ENCODE data around the gene TLE5.

TLE5 gene, protein sequence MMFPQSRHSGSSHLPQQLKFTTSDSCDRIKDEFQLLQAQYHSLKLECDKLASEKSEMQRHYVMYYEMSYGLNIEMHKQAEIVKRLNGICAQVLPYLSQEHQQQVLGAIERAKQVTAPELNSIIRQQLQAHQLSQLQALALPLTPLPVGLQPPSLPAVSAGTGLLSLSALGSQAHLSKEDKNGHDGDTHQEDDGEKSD

DNA sequence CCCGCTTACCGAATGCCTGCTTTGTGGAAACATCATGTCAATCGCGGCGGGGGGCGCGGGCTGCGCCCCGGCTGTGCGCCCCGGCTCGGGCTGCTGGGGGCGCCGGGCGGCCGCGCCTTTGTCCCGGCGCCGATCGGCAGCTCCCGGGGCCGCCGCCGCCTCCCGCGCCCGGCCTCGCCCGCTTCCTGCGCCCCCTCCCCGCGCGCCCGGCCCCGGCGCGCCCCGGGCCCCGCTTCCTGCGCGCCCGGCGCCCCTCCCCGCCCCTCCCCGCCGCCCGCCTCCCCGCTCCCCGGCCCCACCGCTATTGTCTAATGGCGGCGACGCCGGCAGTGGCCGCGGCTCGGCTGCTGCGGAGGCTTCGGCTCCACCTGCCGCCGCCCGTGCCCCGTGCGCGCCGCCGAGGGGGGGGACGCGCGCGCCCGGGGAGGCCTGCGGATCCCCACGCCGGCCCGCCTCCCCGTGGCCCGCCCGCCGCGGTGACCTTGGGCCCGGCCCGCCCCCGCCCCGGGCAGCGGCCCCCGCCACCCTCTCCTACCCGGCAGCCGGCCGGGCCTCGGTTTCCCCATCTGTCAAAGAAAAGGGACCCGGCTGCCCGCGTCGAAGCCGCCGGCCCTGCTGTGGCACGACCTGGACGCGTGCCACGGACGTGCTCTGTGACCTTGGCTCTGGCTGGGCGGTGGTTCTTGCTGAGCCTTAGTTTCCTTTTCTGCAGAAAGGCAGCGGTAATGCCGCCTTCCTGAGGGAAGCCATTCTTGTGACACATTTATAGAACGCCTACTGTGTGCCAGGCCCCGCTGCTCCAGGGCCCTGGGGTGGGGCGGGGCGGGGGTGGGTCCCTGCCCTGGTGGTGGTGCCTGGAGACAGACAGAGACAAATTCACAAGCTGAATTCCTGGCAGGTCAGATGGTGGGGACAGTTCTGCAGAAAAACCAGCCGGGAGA lies at the start of gene TLE5:
Gene TLE5, minus strand, starts transcription at position 331 of the 941 bp plus-strand sequence. Its CDS starts 295 bp downstream, at position 36.
- TF ChIP-seq JUND (IDR thresholded peaks at IDR 0.05; ENCODE audit: low read depth), result no peak
- peak in 1 of 2 experiments; percentile 76 for DNase-seq (ENCODE audit: low read depth in 1 of 2, low spot score in 1 of 2)
- in situ Hi-C loops (cut with HindIII; ENCODE audit: low pct_unique_long_range_greater_than_20kb, low sequenced_read_pairs), result no loop called here

DNA sequence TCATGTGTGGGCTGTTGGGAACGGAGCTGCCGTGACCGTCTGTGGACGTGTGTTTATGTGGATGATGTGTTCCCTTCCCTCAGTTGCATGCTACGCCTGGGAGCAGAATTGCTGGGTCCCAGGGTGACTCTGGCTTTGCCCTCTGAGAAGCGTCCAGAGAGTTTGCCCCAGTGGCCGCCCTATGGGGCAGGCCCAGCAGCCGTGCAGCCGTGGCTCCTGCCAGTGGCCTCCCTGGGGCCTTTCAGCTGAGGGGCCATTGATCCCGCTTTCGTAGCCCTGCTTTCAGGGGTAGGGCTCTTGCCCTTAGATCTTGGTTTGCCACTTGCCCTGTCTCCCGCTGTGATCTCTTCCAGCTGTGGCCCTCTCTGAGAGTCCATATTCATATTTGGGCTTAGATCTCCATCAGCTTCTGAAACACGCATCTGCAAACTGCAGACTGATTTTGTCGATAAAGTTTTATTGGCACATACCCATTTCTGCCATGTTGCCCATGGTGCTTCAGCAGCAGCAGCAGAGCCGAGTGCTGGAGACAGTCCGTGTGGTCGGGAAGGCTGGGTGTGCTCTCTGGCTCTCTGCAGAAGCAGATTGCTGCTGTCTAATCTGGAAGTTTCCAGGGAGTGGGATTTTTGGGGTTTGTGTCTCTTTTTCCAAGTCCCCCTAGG lies 49.4 kb upstream of the TLE5 start:
- no peak for DNase-seq (ENCODE audit: low read depth in 1 of 2, low spot score in 1 of 2)
- TF ChIP-seq JUND (IDR thresholded peaks at IDR 0.05; ENCODE audit: low read depth), result no peak
- in situ Hi-C loops (cut with HindIII; ENCODE audit: low pct_unique_long_range_greater_than_20kb, low sequenced_read_pairs), result no loop called here

DNA sequence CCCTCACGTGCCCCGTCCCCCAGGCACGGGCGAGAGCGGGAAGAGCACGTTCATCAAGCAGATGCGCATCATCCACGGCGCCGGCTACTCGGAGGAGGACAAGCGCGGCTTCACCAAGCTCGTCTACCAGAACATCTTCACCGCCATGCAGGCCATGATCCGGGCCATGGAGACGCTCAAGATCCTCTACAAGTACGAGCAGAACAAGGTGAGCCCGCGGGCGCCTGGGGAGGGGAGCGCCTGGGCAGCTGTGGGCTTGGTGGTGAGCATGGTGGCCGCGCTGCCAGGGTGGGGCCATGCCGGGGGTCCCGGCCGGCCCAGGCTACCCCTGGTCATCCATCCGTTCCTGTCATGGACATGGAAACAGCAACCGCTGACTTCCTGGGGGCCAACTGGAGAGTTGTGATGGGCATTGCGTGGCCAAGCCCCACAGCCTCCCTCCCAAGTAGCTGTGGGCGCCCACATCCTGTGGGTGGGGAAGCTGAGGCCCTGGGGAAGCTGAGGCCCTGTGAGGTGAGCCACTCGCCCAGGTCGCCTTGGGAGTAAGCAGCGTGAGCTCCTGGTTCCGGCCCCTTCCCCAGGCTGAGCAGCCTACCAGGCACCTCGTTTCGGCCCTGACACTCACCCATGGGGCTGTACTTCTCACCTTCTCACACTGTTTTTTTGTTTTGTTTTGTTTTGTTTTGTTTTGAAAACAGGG lies 48.0 kb upstream of the TLE5 start:
- in situ Hi-C loops (cut with HindIII; ENCODE audit: low pct_unique_long_range_greater_than_20kb, low sequenced_read_pairs), result no loop called here
- no peak for DNase-seq (ENCODE audit: low read depth in 1 of 2, low spot score in 1 of 2)
- TF ChIP-seq JUND (IDR thresholded peaks at IDR 0.05; ENCODE audit: low read depth), result no peak

DNA sequence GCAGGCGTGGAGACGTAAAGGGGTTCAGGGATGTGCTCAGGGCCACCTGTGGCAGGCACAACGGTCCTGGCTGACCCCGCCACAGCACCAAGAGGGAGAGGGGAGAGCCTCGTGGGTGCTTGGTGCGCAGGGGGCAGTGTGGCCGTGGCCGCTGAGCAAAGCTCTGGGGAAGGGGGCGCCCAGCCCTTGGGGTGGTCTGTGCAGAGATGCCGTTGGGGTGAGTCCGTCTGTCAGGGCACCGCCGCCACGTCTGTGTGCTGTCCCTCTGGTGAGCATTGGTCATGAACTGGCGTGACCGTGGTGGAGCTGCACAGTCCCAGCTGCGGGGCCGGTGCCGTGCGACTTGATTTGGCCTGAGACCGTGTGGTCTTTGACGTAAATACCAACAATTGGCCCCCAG lies 47.2 kb upstream of the TLE5 start:
- TF ChIP-seq JUND (IDR thresholded peaks at IDR 0.05; ENCODE audit: low read depth), result no peak
- in situ Hi-C loops (cut with HindIII; ENCODE audit: low pct_unique_long_range_greater_than_20kb, low sequenced_read_pairs), result no loop called here
- no peak for DNase-seq (ENCODE audit: low read depth in 1 of 2, low spot score in 1 of 2)

- in situ Hi-C loops (cut with HindIII; ENCODE audit: low pct_unique_long_range_greater_than_20kb, low sequenced_read_pairs), result no loop called here
- peak; percentile 58 to 62 for DNase-seq (ENCODE audit: low read depth in 1 of 2, low spot score in 1 of 2)
- no peak for TF ChIP-seq JUND (IDR thresholded peaks at IDR 0.05; ENCODE audit: low read depth)
These were observed 46.5 kb upstream of the TLE5 start for GRCh38 chr19:3108775-3109174.

DNA sequence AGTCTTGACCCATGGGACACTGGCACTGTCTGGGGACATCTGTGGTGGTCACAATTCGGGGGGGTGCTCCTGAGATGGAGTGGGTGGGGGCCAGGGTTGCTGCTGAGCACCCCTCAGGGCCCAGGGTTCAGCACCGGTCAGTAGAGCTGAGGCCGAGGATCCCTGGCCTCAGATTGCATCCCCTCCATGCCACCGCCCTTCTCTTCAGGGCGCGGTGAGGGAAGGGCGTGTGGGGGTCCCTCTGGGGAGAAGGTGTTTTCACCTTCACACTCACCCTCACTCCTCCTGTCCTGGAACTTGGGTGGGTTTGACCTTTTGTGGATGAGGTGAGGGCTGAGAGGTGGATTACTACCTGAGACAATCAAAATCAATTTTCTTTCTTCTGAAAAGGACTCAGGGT lies 45.4 kb upstream of the TLE5 start:
- in situ Hi-C loops (cut with HindIII; ENCODE audit: low pct_unique_long_range_greater_than_20kb, low sequenced_read_pairs), result no loop called here
- no peak for DNase-seq (ENCODE audit: low read depth in 1 of 2, low spot score in 1 of 2)
- no peak for TF ChIP-seq JUND (IDR thresholded peaks at IDR 0.05; ENCODE audit: low read depth)

DNA sequence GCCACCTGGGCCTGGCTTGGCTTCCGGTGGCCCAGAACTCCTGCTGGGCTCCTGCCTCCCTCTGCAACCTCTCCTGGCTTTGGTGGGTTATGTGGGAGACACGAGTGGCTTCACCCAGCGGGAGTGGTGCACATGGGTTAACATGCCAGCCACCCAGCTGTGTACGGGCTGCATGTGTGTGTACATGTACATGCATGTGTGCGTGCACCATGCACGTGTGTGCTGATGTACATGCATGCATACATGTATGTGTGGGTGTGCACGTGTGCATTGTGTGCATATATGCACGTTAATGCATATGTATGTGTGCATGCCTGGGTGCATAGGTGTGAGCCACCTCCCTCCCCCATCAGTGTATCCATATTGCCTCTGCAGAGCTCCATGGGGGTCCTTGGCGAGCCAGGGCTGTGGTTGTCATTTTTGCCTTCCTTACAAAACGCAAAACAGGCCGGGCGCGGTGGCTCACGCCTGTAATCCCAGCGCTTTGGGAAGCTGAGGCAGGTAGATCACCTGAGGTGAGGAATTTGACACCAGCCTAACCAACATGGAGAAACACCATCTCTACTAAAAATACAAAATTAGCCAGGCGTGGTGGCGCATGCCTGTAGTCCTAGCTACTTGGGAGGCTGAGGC lies 44.3 kb upstream of the TLE5 start:
- no peak for TF ChIP-seq JUND (IDR thresholded peaks at IDR 0.05; ENCODE audit: low read depth)
- DNase-seq (ENCODE audit: low read depth in 1 of 2, low spot score in 1 of 2), result no peak
- in situ Hi-C loops (cut with HindIII; ENCODE audit: low pct_unique_long_range_greater_than_20kb, low sequenced_read_pairs), result no loop called here

GRCh38 chr19:3105641-3106508 lies 43.6 kb upstream of the TLE5 start:
- TF ChIP-seq JUND (IDR thresholded peaks at IDR 0.05; ENCODE audit: low read depth), result no peak
- in situ Hi-C loops (cut with HindIII; ENCODE audit: low pct_unique_long_range_greater_than_20kb, low sequenced_read_pairs), result no loop called here
- DNase-seq (ENCODE audit: low read depth in 1 of 2, low spot score in 1 of 2), result no peak

GRCh38 chr19:3104708-3104983 lies 42.4 kb upstream of the TLE5 start:
- in situ Hi-C loops (cut with HindIII; ENCODE audit: low pct_unique_long_range_greater_than_20kb, low sequenced_read_pairs), result no loop called here
- no peak for DNase-seq (ENCODE audit: low read depth in 1 of 2, low spot score in 1 of 2)
- no peak for TF ChIP-seq JUND (IDR thresholded peaks at IDR 0.05; ENCODE audit: low read depth)

DNA sequence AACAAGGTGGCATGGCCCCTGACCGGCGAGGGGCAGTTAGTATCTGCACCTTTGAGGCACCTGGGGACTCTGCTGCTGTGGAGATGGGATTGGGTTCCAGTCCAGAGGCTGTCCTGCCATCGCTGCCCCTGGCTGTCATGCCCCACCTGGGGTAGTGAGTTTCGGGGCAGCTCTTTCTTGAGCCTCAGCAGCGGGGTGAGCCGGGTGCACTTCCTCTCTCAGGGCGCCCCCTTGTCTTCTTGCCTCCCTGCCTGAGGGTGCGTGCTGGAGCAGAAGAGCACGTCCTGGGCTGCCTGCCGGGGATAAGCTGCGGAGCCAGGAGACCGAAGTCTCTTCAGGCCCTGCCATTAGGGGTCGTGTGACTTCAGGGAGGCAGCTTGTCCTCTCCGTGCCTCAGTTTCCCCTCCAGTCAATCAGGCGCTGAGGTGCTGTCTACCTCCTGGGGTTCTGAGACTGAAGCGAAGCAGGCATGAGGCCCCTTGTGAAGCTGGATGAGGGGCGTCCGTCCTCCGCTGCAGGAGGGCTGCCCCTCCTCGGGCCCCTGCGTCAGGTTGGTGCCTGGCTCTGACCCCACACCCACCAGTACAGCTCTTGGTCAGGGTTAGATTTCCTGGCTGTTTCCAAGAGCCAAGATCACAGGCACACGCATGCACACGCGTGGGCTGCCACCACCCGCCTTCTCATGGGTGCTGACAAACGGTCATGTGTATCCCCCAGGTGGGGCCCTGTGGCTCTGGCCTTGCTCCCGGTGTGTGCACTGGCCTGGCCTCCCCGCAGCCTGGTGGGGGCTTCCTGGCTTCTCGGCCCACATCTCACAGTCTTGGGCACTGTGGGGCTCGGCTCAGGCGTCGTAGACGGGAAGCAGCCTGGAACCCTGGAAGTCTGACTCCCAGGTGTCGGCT lies 40.2 kb upstream of the TLE5 start:
- no peak for DNase-seq (ENCODE audit: low read depth in 1 of 2, low spot score in 1 of 2)
- TF ChIP-seq JUND (IDR thresholded peaks at IDR 0.05; ENCODE audit: low read depth), result no peak
- in situ Hi-C loops (cut with HindIII; ENCODE audit: low pct_unique_long_range_greater_than_20kb, low sequenced_read_pairs), result no loop called here

All from T47D (cell line).